ENCODE data around the gene ACAD8.

GRCh38 chr11:134267461-134267860, 14.1 kb downstream of the ACAD8 start:
- TF ChIP-seq POLR2AphosphoS5 (IDR thresholded peaks at IDR 0.05), result no peak
- no peak for TF ChIP-seq CTCF (IDR thresholded peaks at IDR 0.05)
- TF ChIP-seq POLR2A (IDR thresholded peaks at IDR 0.05), result no peak
- no peak for TF ChIP-seq EP300 (IDR thresholded peaks at IDR 0.05)

All from upper lobe of left lung (tissue), 4 donors.